IMR-90 (cell line): ENCODE data around the gene PITPNB. TPM values are rescaled to one million over a fixed set of nuclear protein-coding genes. Genes with fewer than 3 reads are reported as not detected.

Experiments
- ATAC-seq: fragments of 200-7000 bp; cut with Tn5 transposase; 2 replicates; pipeline ENCODE4 v1.9.1; 2020; ENCODE audit warnings: low read depth, mild to moderate bottlenecking, moderate library complexity
- BruUV-seq: library from RNA; stranded (reverse); fragments of 400-500 nt; replicated peaks from 2 replicates; lab custom pipeline; 2021; lab: Mats Ljungman, UMichigan
- CTCF ChIA-PET: fragments of 300-600 bp; formaldehyde crosslinking; extraction: SDS; loops from one replicate; lab custom pipeline; 2021; ENCODE audit warnings: antibody characterized with exemption; lab: Yijun Ruan, JAX
- POLR2A ChIA-PET: fragments of 300-600 bp; sonication (Branson Sonifier 250); formaldehyde crosslinking; loops from one replicate; lab custom pipeline; 2022; ENCODE audit warnings: antibody characterized with exemption; ENCODE audit not compliant: unreplicated experiment; lab: Charles Lee
- DNase-seq: peaks from one replicate; pipeline ENCODE4 v3.0.0; 2013
- H2AFZ ChIP-seq: replicated peaks from 2 replicates; pipeline ENCODE3; 2013; ENCODE audit warnings: low read length, mild to moderate bottlenecking; ENCODE audit not compliant: poor library complexity
- H2AK5ac ChIP-seq: 2 replicates; pipeline ENCODE4 v1.6.1; 2013; ENCODE audit warnings: low read depth, low read length, inconsistent platforms
- H2AK9ac ChIP-seq: replicated peaks from 2 replicates; pipeline ENCODE3; 2013; ENCODE audit warnings: mild to moderate bottlenecking, low read depth, low read length, moderate library complexity; ENCODE audit not compliant: poor library complexity
- H2BK120ac ChIP-seq: 2 replicates; pipeline ENCODE4 v1.6.1; 2013; ENCODE audit warnings: low read depth, low read length, inconsistent platforms
- H2BK15ac ChIP-seq: 3 replicates; pipeline ENCODE4 v1.6.1; 2013; ENCODE audit warnings: low read depth, low read length, inconsistent platforms
- H2BK20ac ChIP-seq: 2 replicates; pipeline ENCODE4 v1.6.1; 2013; ENCODE audit warnings: low read depth, mild to moderate bottlenecking, inconsistent platforms, low read length, moderate library complexity
- H2BK5ac ChIP-seq: 2 replicates; pipeline ENCODE4 v1.6.1; 2013; ENCODE audit warnings: mild to moderate bottlenecking, low read depth, low read length, inconsistent platforms; ENCODE audit not compliant: poor library complexity, severe bottlenecking
- H3K14ac ChIP-seq: replicated peaks from 2 replicates; pipeline ENCODE4 v1.6.1; 2013; ENCODE audit warnings: low read depth, low read length, inconsistent platforms
- H3K18ac ChIP-seq: 2 replicates; pipeline ENCODE4 v1.6.1; 2013; ENCODE audit warnings: low read depth, low read length, control low read depth
- H3K23ac ChIP-seq: 2 replicates; pipeline ENCODE4 v1.6.1; 2013; ENCODE audit warnings: low read depth, low read length, inconsistent platforms
- H3K27ac ChIP-seq: 2 replicates; pipeline ENCODE4 v1.5.1; 2013; ENCODE audit warnings: mild to moderate bottlenecking, control low read depth, low read length; ENCODE audit not compliant: insufficient read depth
- H3K27me3 ChIP-seq: 2 replicates; pipeline ENCODE4 v1.6.1; 2013; ENCODE audit warnings: low read length; ENCODE audit not compliant: control insufficient read depth, insufficient read depth
- H3K36me3 ChIP-seq: 2 replicates; pipeline ENCODE4 v1.6.1; 2013; ENCODE audit warnings: low read length, mixed read lengths; ENCODE audit not compliant: control insufficient read depth, insufficient read depth
- H3K4ac ChIP-seq: 2 replicates; pipeline ENCODE4 v1.6.1; 2013; ENCODE audit warnings: low read depth, low read length, inconsistent platforms
- H3K4me1 ChIP-seq: 2 replicates; pipeline ENCODE4 v1.6.1; 2013; ENCODE audit warnings: low read length, mixed read lengths; ENCODE audit not compliant: control insufficient read depth, insufficient read depth
- H3K4me2 ChIP-seq: 2 replicates; pipeline ENCODE4 v1.6.1; 2013; ENCODE audit warnings: low read depth, mild to moderate bottlenecking, control low read depth, low read length, moderate library complexity
- H3K4me3 ChIP-seq: 2 replicates; pipeline ENCODE4 v1.5.1; 2013; ENCODE audit warnings: low read depth, mild to moderate bottlenecking, control low read depth, low read length, moderate library complexity; ENCODE audit not compliant: insufficient read depth
- H3K56ac ChIP-seq: 2 replicates; pipeline ENCODE4 v1.6.1; 2013; ENCODE audit warnings: low read length, inconsistent platforms; ENCODE audit not compliant: insufficient read depth; ENCODE audit errors: extremely low read depth
- H3K79me1 ChIP-seq, 2 experiments: 2 replicates each; pipeline ENCODE4 v1.6.1; 2013; ENCODE audit warnings: low read length in 2 of 2, inconsistent platforms in 1 of 2, low read depth in 1 of 2
- H3K9ac ChIP-seq: 2 replicates; pipeline ENCODE4 v1.6.1; 2013; ENCODE audit warnings: low read depth, low read length, control low read depth
- H3K9me1 ChIP-seq: 2 replicates; pipeline ENCODE4 v1.6.1; 2013; ENCODE audit warnings: low read length, inconsistent platforms; ENCODE audit not compliant: insufficient read depth
- H3K9me3 ChIP-seq: 2 replicates; pipeline ENCODE4 v1.6.1; 2013; ENCODE audit warnings: low read length; ENCODE audit not compliant: control insufficient read depth, insufficient read depth
- H4K20me1 ChIP-seq: 2 replicates; pipeline ENCODE4 v1.6.1; 2013; ENCODE audit warnings: low read length, inconsistent platforms; ENCODE audit not compliant: insufficient read depth
- H4K5ac ChIP-seq: 2 replicates; pipeline ENCODE4 v1.6.1; 2013; ENCODE audit warnings: mild to moderate bottlenecking, low read depth, low read length, control low read depth
- H4K8ac ChIP-seq, 2 experiments: 2 replicates each; pipeline ENCODE4 v1.6.1; 2013; ENCODE audit warnings: low read depth in 2 of 2, low read length in 2 of 2, control low read depth in 1 of 2, inconsistent platforms in 1 of 2
- H4K91ac ChIP-seq: 2 replicates; pipeline ENCODE4 v1.6.1; 2013; ENCODE audit warnings: low read depth, low read length, inconsistent platforms; ENCODE audit not compliant: insufficient read depth
- BHLHE40 ChIP-seq: fragments of 150-350 bp; IDR thresholded peaks from 2 replicates; pipeline ENCODE4 v1.6.1; 2016; ENCODE audit warnings: mild to moderate bottlenecking, low read depth, low read length
- WGBS, 2 experiments: methylation state at CpG; one replicate each; pipeline versions ENCODE4 v1.1.5 to v1.1.7; 2013; ENCODE audit warnings: missing lambda C conversion rate in 2 of 2; ENCODE audit not compliant: insufficient read length in 1 of 2; ENCODE audit errors: extremely low coverage in 2 of 2; 5-methylcytosine and 5-hydroxymethylcytosine counted together
- dilution Hi-C: fragments of 300-500 bp; cut with HindIII; formaldehyde crosslinking; loops from one replicate; pipeline ENCODE4 v1.14.3; 2018; ENCODE audit warnings: low sequenced_read_pairs; ENCODE audit not compliant: unreplicated experiment
- in situ Hi-C: fragments of 300-500 bp; cut with MboI; formaldehyde crosslinking; loops from 3 replicates; pipeline ENCODE4 v1.14.3; 2019; ENCODE audit warnings: low sequenced_read_pairs, inconsistent platforms, mixed read lengths
- intact Hi-C: fragments of 100-400 bp; cut with micrococcal nuclease; formaldehyde crosslinking; loops from 2 replicates; pipeline ENCODE4 v1.10.0; 2022
- polyA plus RNA-seq, 3 experiments: library from polyadenylated mRNA; depleted of rRNA; stranded (reverse); fragments of >200 nt; gene quantifications; 2 replicates each; pipeline ENCODE4 v1.2.3, GENCODE V29; 2012; ENCODE audit warnings: low replicate concordance in 1 of 3
- total RNA-seq: library from RNA; depleted of rRNA; stranded (reverse); fragments of >200 nt; gene quantifications from 2 replicates; pipeline ENCODE4 v1.2.3, GENCODE V29; 2012

PITPNB gene
- total and polyA plus RNA-seq, 2 of the 4 experiments (the other 2 are of a cell fraction) = 19.7 to 54.5 TPM

DNA sequence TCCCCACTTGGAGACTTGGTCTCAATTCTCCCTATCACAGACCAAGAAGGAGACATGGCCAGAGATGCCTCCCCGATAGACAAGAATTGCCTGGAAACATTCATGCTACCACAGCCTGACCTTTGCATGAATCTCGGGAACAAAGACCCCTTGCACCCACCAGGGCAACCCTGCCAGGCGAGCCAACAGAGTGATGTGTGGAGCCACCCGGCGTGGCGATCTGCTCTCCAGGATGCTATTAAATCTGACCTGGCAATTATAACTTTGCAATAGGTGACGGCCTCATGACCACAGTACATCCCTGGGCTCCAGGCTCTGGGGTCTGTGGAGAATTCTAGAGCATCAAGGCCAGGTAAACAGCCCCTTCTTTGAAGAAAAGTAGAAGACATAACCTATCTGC lies 86.5 kb downstream of the PITPNB start:
- POLR2A ChIA-PET = no interaction called here
- intact Hi-C loops = no loop called here
- H4K20me1 ChIP-seq = no peaks in the 10 kb centered on the region; the same call in 1 of the 2 replicates
- H2BK20ac ChIP-seq = no peak overlapping the region
- H3K4me1 ChIP-seq = peaks cover 5% of the 10 kb centered on the region; the same call in 1 of the 2 replicates
- CTCF ChIA-PET = no interaction called here
- no peak overlapping the region for H4K8ac ChIP-seq
- ATAC-seq = no peak
- H2AK5ac ChIP-seq = no peak overlapping the region
- DNase-seq = no peak
- H3K9me1 ChIP-seq = peaks cover 7% of the 10 kb centered on the region
- H3K27me3 ChIP-seq = no peaks in the 10 kb centered on the region
- no CpG with 5 or more reads among the region's 7 CpGs for WGBS, 2 experiments
- H3K56ac ChIP-seq = no peak overlapping the region
- H2AFZ ChIP-seq = no peak overlapping the region
- H3K4me2 ChIP-seq = no peak overlapping the region
- H3K4me3 ChIP-seq = no peak overlapping the region
- no peak overlapping the region for H3K18ac ChIP-seq
- no peak overlapping the region for H3K14ac ChIP-seq
- BruUV-seq = no TSS peak
- H2BK15ac ChIP-seq = no peak overlapping the region
- H2AK9ac ChIP-seq = no peak overlapping the region
- H3K23ac ChIP-seq = no peak overlapping the region
- no peak overlapping the region for H3K27ac ChIP-seq
- in situ Hi-C loops = no loop called here
- no peaks in the 10 kb centered on the region for H3K79me1 ChIP-seq
- H3K9me3 ChIP-seq = no peaks in the 10 kb centered on the region
- no peaks in the 10 kb centered on the region for H3K36me3 ChIP-seq
- no peak for TF ChIP-seq BHLHE40
- H3K9ac ChIP-seq = no peak overlapping the region
- no peak overlapping the region for H2BK120ac ChIP-seq
- H4K91ac ChIP-seq = no peak overlapping the region
- H2BK5ac ChIP-seq = no peak overlapping the region
- no peak overlapping the region for H3K4ac ChIP-seq
- H4K5ac ChIP-seq = no peak overlapping the region
- dilution Hi-C loops = no loop called here
